ENCODE measurements around the gene EDEM1. TPM values are rescaled to one million over a fixed set of nuclear protein-coding genes. Genes with fewer than 3 reads are reported as not detected.

Gene EDEM1
- total RNA-seq, 1 experiment from 2014 or later = 36.0 TPM

Small RNA genes lying within 50 kb of the gene (small RNA-seq; reads per million reads assigned to genes)
- gene MIR4790 (not detected), gene RN7SL553P (not detected)

Other genes starting within 250 kb of the EDEM1 start
- gene BHLHE40, start 208.3 kb upstream of the EDEM1 start, total RNA-seq (2014; rRNA removed; shearing (Covaris generic)) = 22.1 and 26.1 TPM in 2 replicates
- gene ARL8B, start 65.4 kb upstream of the EDEM1 start, total RNA-seq (2014; rRNA removed; shearing (Covaris generic)) = 17.5 and 18.3 TPM in 2 replicates